H1 (cell line): ENCODE measurements around the gene SYT2. TPM values are rescaled to one million over a fixed set of nuclear protein-coding genes. Genes with fewer than 3 reads are reported as not detected.
A peak's percentile ranks its signal among the peaks of the same experiment; 100 is the strongest.

Source experiments
- CTCF ChIA-PET: fragments of 300-600 bp; sonication (Branson Sonifier 250); formaldehyde crosslinking; loops from one replicate; lab custom pipeline; 2021; ENCODE audit not compliant: partially characterized antibody; lab: Charles Lee
- POLR2A ChIA-PET: fragments of 300-600 bp; sonication (Branson Sonifier 250); formaldehyde crosslinking; loops from one replicate; lab custom pipeline; 2021; ENCODE audit warnings: inconsistent platforms; ENCODE audit not compliant: partially characterized antibody; lab: Charles Lee
- DNase-seq, 2 experiments: peaks; one replicate each; pipeline versions ENCODE4 v3.0.0 to v3.0.0-alpha.2; 2010 to 2022; ENCODE audit warnings: low spot score in 2 of 2, low read depth in 1 of 2, mixed read lengths in 1 of 2
- FAIRE-seq: peaks from 2 replicates; lab custom pipeline; 2011; peaks lifted over from hg19 to GRCh38; lab: Jason Lieb, UNC
- H2AFZ ChIP-seq: 2 replicates; pipeline ENCODE4 v1.8.1; 2012; ENCODE audit warnings: low read length, inconsistent platforms
- H2AK5ac ChIP-seq: 2 replicates; pipeline ENCODE4 v1.6.1; 2013; ENCODE audit warnings: low read depth, low read length
- H2BK120ac ChIP-seq: replicated peaks from 2 replicates; pipeline ENCODE3; 2013; ENCODE audit warnings: low read depth, low read length, inconsistent platforms
- H2BK12ac ChIP-seq: 2 replicates; pipeline ENCODE4 v1.6.1; 2013; ENCODE audit warnings: low read depth, low read length
- H2BK15ac ChIP-seq: 2 replicates; pipeline ENCODE4 v1.6.1; 2013; ENCODE audit warnings: low read length
- H2BK20ac ChIP-seq: 2 replicates; pipeline ENCODE4 v1.6.1; 2013; ENCODE audit warnings: low read length
- H2BK5ac ChIP-seq: 2 replicates; pipeline ENCODE4 v1.6.1; 2013; ENCODE audit warnings: low read depth, low read length
- H3K14ac ChIP-seq: 2 replicates; pipeline ENCODE4 v1.6.1; 2013; ENCODE audit warnings: inconsistent platforms; ENCODE audit not compliant: insufficient read length
- H3K18ac ChIP-seq: 2 replicates; pipeline ENCODE4 v1.6.1; 2013; ENCODE audit warnings: low read length; ENCODE audit errors: extremely low read depth
- H3K23ac ChIP-seq: 2 replicates; pipeline ENCODE4 v1.6.1; 2013; ENCODE audit warnings: inconsistent platforms; ENCODE audit not compliant: insufficient read length
- H3K23me2 ChIP-seq: 2 replicates; pipeline ENCODE4 v1.6.1; 2013; ENCODE audit warnings: low read depth, low read length
- H3K27ac ChIP-seq: 2 replicates; pipeline ENCODE4 v1.6.1; 2011; ENCODE audit warnings: low read depth, low read length, inconsistent platforms
- H3K27me3 ChIP-seq, 4 experiments: replicated peaks in 1 of 4; 1 replicate in 1 of 4; 2 replicates in 3 of 4; pipeline versions ENCODE4 v1.6.1 to v1.8.1; 2011 to 2013; ENCODE audit warnings: low read length in 3 of 4, mild to moderate bottlenecking in 3 of 4, inconsistent platforms in 2 of 4, mixed read lengths in 2 of 4, moderate library complexity in 1 of 4; ENCODE audit not compliant: control insufficient read depth in 3 of 4, insufficient read depth in 3 of 4; ENCODE audit errors: extremely low read depth in 1 of 4
- H3K36me3 ChIP-seq, 4 experiments: 2 replicates each; pipeline versions ENCODE4 v1.6.1 to v1.8.1; 2011 to 2013; ENCODE audit warnings: mild to moderate bottlenecking in 4 of 4, low read length in 3 of 4, moderate library complexity in 2 of 4, control low read depth in 1 of 4, inconsistent platforms in 1 of 4; ENCODE audit not compliant: insufficient read depth in 4 of 4, control insufficient read depth in 2 of 4
- H3K4ac ChIP-seq: replicated peaks from 2 replicates; pipeline ENCODE3; 2013; ENCODE audit warnings: low read length, low read depth, mixed read lengths, inconsistent platforms; ENCODE audit not compliant: insufficient read length
- H3K4me1 ChIP-seq, 4 experiments: replicated peaks in 1 of 4; 1 replicate in 1 of 4; 2 replicates in 3 of 4; pipeline versions ENCODE4 v1.6.1 to v1.8.1; 2011 to 2013; ENCODE audit warnings: low read length in 3 of 4, inconsistent platforms in 2 of 4, mixed read lengths in 1 of 4; ENCODE audit not compliant: insufficient read depth in 4 of 4, control insufficient read depth in 3 of 4
- H3K4me2 ChIP-seq, 2 experiments: 2 replicates each; pipeline versions ENCODE4 v1.6.1 to v1.8.1; 2011 to 2013; ENCODE audit warnings: low read depth in 2 of 2, low read length in 2 of 2, control low read depth in 1 of 2, inconsistent platforms in 1 of 2, mild to moderate bottlenecking in 1 of 2; ENCODE audit not compliant: insufficient read depth in 1 of 2
- H3K4me3 ChIP-seq, 4 experiments: fragments of 200-600, 300-600 bp in 1 of 4; sonication (generic), shearing (Covaris generic), sonication (Bioruptor Twin) in 1 of 4; 2 replicates each; pipeline versions ENCODE4 v1.5.1 to v1.8.1; 2011 to 2016; ENCODE audit warnings: low read length in 4 of 4, low read depth in 3 of 4, control low read depth in 2 of 4, inconsistent platforms in 2 of 4, mild to moderate bottlenecking in 2 of 4, mixed read lengths in 1 of 4, moderate library complexity in 1 of 4; ENCODE audit not compliant: insufficient read depth in 2 of 4; ENCODE audit errors: extremely low read depth in 1 of 4
- H3K56ac ChIP-seq: replicated peaks from 2 replicates; pipeline ENCODE3; 2013; ENCODE audit warnings: low read depth, mild to moderate bottlenecking, mixed read lengths, low read length, inconsistent platforms; ENCODE audit not compliant: insufficient read length
- H3K79me1 ChIP-seq: 2 replicates; pipeline ENCODE4 v1.6.1; 2013; ENCODE audit warnings: low read depth, low read length, control low read depth
- H3K79me2 ChIP-seq, 2 experiments: 2 replicates each; pipeline versions ENCODE4 v1.6.1 to v1.8.1; 2012 to 2013; ENCODE audit warnings: low read length in 2 of 2, mild to moderate bottlenecking in 2 of 2, inconsistent platforms in 1 of 2; ENCODE audit not compliant: insufficient read depth in 2 of 2, control insufficient read depth in 1 of 2
- H3K9ac ChIP-seq, 4 experiments: replicated peaks in 1 of 4; 1 replicate in 1 of 4; 2 replicates in 3 of 4; pipeline versions ENCODE4 v1.6.1 to v1.8.1; 2011 to 2013; ENCODE audit warnings: low read depth in 3 of 4, low read length in 3 of 4, control low read depth in 2 of 4, mild to moderate bottlenecking in 2 of 4, moderate library complexity in 2 of 4, inconsistent platforms in 1 of 4; ENCODE audit errors: extremely low read depth in 1 of 4
- H3K9me3 ChIP-seq, 2 experiments: 2 replicates each; pipeline versions ENCODE4 v1.6.1 to v1.8.1; 2012 to 2013; ENCODE audit warnings: mild to moderate bottlenecking in 2 of 2, moderate library complexity in 2 of 2, control low read depth in 1 of 2, inconsistent platforms in 1 of 2, low read depth in 1 of 2, low read length in 1 of 2, mixed read lengths in 1 of 2; ENCODE audit not compliant: insufficient read depth in 2 of 2
- H4K20me1 ChIP-seq, 2 experiments: replicated peaks in 1 of 2; 2 replicates each; pipeline versions ENCODE3 to v1.8.1; 2011 to 2013; ENCODE audit warnings: inconsistent platforms in 2 of 2, low read length in 2 of 2, mild to moderate bottlenecking in 1 of 2; ENCODE audit not compliant: insufficient read depth in 2 of 2, control insufficient read depth in 1 of 2
- H4K5ac ChIP-seq: 2 replicates; pipeline ENCODE4 v1.6.1; 2013; ENCODE audit warnings: low read length, low read depth, mixed read lengths, inconsistent platforms; ENCODE audit not compliant: insufficient read length
- H4K8ac ChIP-seq: 2 replicates; pipeline ENCODE4 v1.8.0; 2013; ENCODE audit warnings: mild to moderate bottlenecking, moderate library complexity, low read length, inconsistent platforms; ENCODE audit not compliant: insufficient read depth; ENCODE audit errors: extremely low read depth
- H4K91ac ChIP-seq: replicated peaks from 2 replicates; pipeline ENCODE3; 2013; ENCODE audit warnings: low read length, mixed read lengths, inconsistent platforms; ENCODE audit not compliant: insufficient read length
- EP300 ChIP-seq, 2 experiments: IDR thresholded peaks; 1 replicate in 1 of 2; 2 replicates in 1 of 2; pipeline ENCODE4 v1.6.1; 2011 to 2012; ENCODE audit warnings: low read depth in 2 of 2, low read length in 2 of 2, mild to moderate bottlenecking in 2 of 2, borderline replicate concordance in 1 of 2, inconsistent platforms in 1 of 2, moderate library complexity in 1 of 2
- HDAC2 ChIP-seq, 2 experiments: fragments of 300-600 bp in 1 of 2; sonication (generic) in 1 of 2; IDR thresholded peaks; 2 replicates each; pipeline ENCODE4 v1.6.1; 2011 to 2012; ENCODE audit warnings: low read depth in 2 of 2, low read length in 2 of 2, mild to moderate bottlenecking in 2 of 2, moderate library complexity in 2 of 2, borderline replicate concordance in 1 of 2, inconsistent platforms in 1 of 2
- KDM1A ChIP-seq: fragments of 200-600, 300-600 bp; sonication (generic); IDR thresholded peaks from 2 replicates; pipeline ENCODE4 v1.7.1; 2016; ENCODE audit warnings: mild to moderate bottlenecking, low read length, borderline replicate concordance
- SIX5 ChIP-seq: IDR thresholded peaks from 2 replicates; pipeline ENCODE4 v1.6.1; 2011; ENCODE audit warnings: mild to moderate bottlenecking, low read depth, low read length
- WGBS, 2 experiments: shearing (Covaris generic) in 1 of 2; methylation state at CpG; one replicate each; pipeline versions ENCODE4 v1.1.6 to v1.1.7; 2013 to 2015; ENCODE audit warnings: low lambda C conversion rate in 2 of 2, mixed read lengths in 2 of 2, inconsistent platforms in 1 of 2, low coverage in 1 of 2, missing lambda C conversion rate in 1 of 2; ENCODE audit not compliant: insufficient replicate concordance in 2 of 2, insufficient coverage in 1 of 2, insufficient read length in 1 of 2; ENCODE audit errors: extremely low coverage in 1 of 2, missing lambda C conversion rate in 1 of 2; 5-methylcytosine and 5-hydroxymethylcytosine counted together
- polyA plus RNA-seq, 7 experiments: library from polyadenylated mRNA; depleted of rRNA in 3 of 7; stranded (reverse) in 5 of 7; unstranded in 2 of 7; fragments of >200 nt in 5 of 7; fragments of 200-250 nt in 2 of 7; gene quantifications; 1 replicate in 5 of 7; 2 replicates in 1 of 7; 4 replicates in 1 of 7; pipeline versions ENCODE4 v1.2.1 to v1.2.3, GENCODE V29; 2011 to 2013; ENCODE audit warnings: missing spikeins in 2 of 7, mixed read lengths in 2 of 7
- total RNA-seq: library from RNA; stranded (reverse); fragmentation: NEBNext Ultra II Directional; extraction: Animal tissue kit (Norgen Biotek cat#: 25700); gene quantifications from 2 replicates; pipeline ENCODE4 v1.2.1, GENCODE V29; 2021
- TF ChIP-seq, protein P1 (sequence below), 3 experiments: IDR thresholded peaks; 1 replicate in 2 of 3; 2 replicates in 1 of 3; pipeline versions ENCODE4 v1.5.1 to v1.6.1; 2011; ENCODE audit warnings: low read length in 3 of 3, mild to moderate bottlenecking in 3 of 3, inconsistent platforms in 2 of 3, low read depth in 1 of 3, moderate library complexity in 1 of 3; ENCODE audit not compliant: insufficient read depth in 1 of 3; ENCODE audit errors: control extremely low read depth in 1 of 3

Gene SYT2
- total and polyA plus RNA-seq, 2 of the 8 experiments (the other 6 are each of a cell fraction or from before 2014, with no cell fraction given): 2.8 to 11.0 TPM

- Histone ChIP-seq H2BK15ac (no peak overlapping the region), H3K4me1 (peaks cover 0 to 10% (median 4%) of the 10 kb centered on the region in 4 experiments; a peak in 6 of 7 replicates), H3K18ac (no peak overlapping the region), H3K79me2 (no peaks in the 10 kb centered on the region), H3K79me1 (peaks cover 2% of the 10 kb centered on the region; the same call in 1 of the 2 replicates), H2BK120ac (no peak overlapping the region), H4K5ac (no peak overlapping the region), H3K23ac (no peak overlapping the region), H2BK5ac (no peak overlapping the region), H2AFZ (no peak overlapping the region), H3K4me3 (no peak overlapping the region), H3K4ac (no peak overlapping the region), H2AK5ac (no peak overlapping the region), H3K9ac (no peak overlapping the region), H3K9me3 (no peaks in the 10 kb centered on the region), H3K56ac (no peak overlapping the region), H3K4me2 (no peak overlapping the region), H3K27ac (no peak overlapping the region)
- POLR2A ChIA-PET: no interaction called here
- no peak for DNase-seq
- WGBS, 2 experiments: 85% methylated on average over 15 of the region's 15 CpGs; no CpG with 5 or more reads in 1 of the 2 experiments
- no peak for FAIRE-seq
- TF ChIP-seq SIX5 (no peak), EP300 (IDR thresholded peaks at IDR 0.05; ENCODE audit: borderline replicate concordance in 1 of 2, low read depth in 2 of 2, low read length in 2 of 2) (no peak), KDM1A (peak; percentile 96), HDAC2 (IDR thresholded peaks at IDR 0.05; ENCODE audit: borderline replicate concordance in 1 of 2, low read depth in 2 of 2, low read length in 2 of 2) (peak in 1 of 2 experiments; percentile 92; a peak in 2 of 4 replicates)
- TF ChIP-seq, protein P1, sequence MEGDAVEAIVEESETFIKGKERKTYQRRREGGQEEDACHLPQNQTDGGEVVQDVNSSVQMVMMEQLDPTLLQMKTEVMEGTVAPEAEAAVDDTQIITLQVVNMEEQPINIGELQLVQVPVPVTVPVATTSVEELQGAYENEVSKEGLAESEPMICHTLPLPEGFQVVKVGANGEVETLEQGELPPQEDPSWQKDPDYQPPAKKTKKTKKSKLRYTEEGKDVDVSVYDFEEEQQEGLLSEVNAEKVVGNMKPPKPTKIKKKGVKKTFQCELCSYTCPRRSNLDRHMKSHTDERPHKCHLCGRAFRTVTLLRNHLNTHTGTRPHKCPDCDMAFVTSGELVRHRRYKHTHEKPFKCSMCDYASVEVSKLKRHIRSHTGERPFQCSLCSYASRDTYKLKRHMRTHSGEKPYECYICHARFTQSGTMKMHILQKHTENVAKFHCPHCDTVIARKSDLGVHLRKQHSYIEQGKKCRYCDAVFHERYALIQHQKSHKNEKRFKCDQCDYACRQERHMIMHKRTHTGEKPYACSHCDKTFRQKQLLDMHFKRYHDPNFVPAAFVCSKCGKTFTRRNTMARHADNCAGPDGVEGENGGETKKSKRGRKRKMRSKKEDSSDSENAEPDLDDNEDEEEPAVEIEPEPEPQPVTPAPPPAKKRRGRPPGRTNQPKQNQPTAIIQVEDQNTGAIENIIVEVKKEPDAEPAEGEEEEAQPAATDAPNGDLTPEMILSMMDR (IDR thresholded peaks at IDR 0.05; ENCODE audit: control extremely low read depth in 1 of 3, insufficient read depth in 1 of 3, low read depth in 1 of 3, low read length in 3 of 3): peak in 2 of 3 experiments; percentile 2 to 20; a peak in 1 of 4 replicates
- TF ChIP-seq, all 59 proteins: peak for 3
- H2BK12ac ChIP-seq: no peak overlapping the region
- no peaks in the 10 kb centered on the region; the same call in 1 of the 2 replicates for H3K23me2 ChIP-seq
- peaks cover 0 to 12% (median 10%) of the 10 kb centered on the region in 4 experiments; a peak in 5 of 7 replicates for H3K27me3 ChIP-seq
- no peak overlapping the region for H2BK20ac ChIP-seq
- H4K20me1 ChIP-seq: peaks cover 2 to 5% of the 10 kb centered on the region in 2 experiments
- H4K8ac ChIP-seq: no peak overlapping the region
- CTCF ChIA-PET: interaction anchor here (0.6 to 11.9 kb wide), 15 partner anchors 9 to 473 kb away, joined by 3 to 122 read pairs (median 3); partner anchors contain the start of gene SYT2
- H3K14ac ChIP-seq: no peak overlapping the region
- H4K91ac ChIP-seq: no peak overlapping the region
- H3K36me3 ChIP-seq: no peaks in the 10 kb centered on the region
Observed at GRCh38 chr1:202649553-202650392, 60.5 kb downstream of the SYT2 start.
